Liver (tissue), 4 donors: ENCODE results near the gene CH25H. TPM values are rescaled to one million over a fixed set of nuclear protein-coding genes. Genes with fewer than 3 reads are reported as not detected.

ENCODE experiments used
- polyA plus RNA-seq, 2 donors: library from polyadenylated mRNA; stranded (reverse) in 1 of 2; unstranded in 1 of 2; fragments of 200-250 nt in 1 of 2; fragments of >200 nt in 1 of 2; fragmentation: Nextera tagmentation in 1 of 2; extraction: Ambion mirVana in 1 of 2; gene quantifications; one replicate each; pipeline versions ENCODE4 v1.2.1 to v1.2.3, GENCODE V29; 2013 to 2015
- total RNA-seq, 2 donors: library from RNA; depleted of rRNA; stranded (reverse); fragments of >200 nt; gene quantifications; one replicate each; pipeline ENCODE4 v1.2.3, GENCODE V29; 2014
- donor health status: healthy.
- donor health status: healthy.
- donor health status: healthy.

CH25H gene
- total and polyA plus RNA-seq, 4 donors: 0.08 to 0.33 (median 0.25) TPM; not detected in 1

Other genes starting within 250 kb of the CH25H start
- 10 to 100 TPM in 1 of 2 donors, 1 to 10 TPM in 1; 2.2 to 13.2 TPM for gene FAS, start 216.5 kb downstream of the CH25H start, total RNA-seq
- 1 to 10 TPM; 5.6 to 6.2 TPM for gene FAS, start 216.5 kb downstream of the CH25H start, polyA plus RNA-seq
- gene LIPA, start 44.5 kb upstream of the CH25H start, total RNA-seq: 100 to 1,000 TPM in 1 of 2 donors, 10 to 100 TPM in 1; 65.4 to 176 TPM
- 10 to 100 TPM; 35.3 to 86.4 TPM for gene LIPA, start 44.5 kb upstream of the CH25H start, polyA plus RNA-seq
- gene IFIT2, start 94.7 kb upstream of the CH25H start, total RNA-seq: 1 to 10 TPM; 4.8 to 5.5 TPM
- 1 to 10 TPM; 5.0 to 5.5 TPM for gene IFIT2, start 94.7 kb upstream of the CH25H start, polyA plus RNA-seq
- gene IFIT3, start 120.7 kb upstream of the CH25H start, total RNA-seq: 10 to 100 TPM in 1 of 2 donors, 1 to 10 TPM in 1; 9.8 to 11.2 TPM
- 10 to 100 TPM in 1 of 2 donors, 1 to 10 TPM in 1; 9.2 to 10.9 TPM for gene IFIT3, start 120.7 kb upstream of the CH25H start, polyA plus RNA-seq
- 10 to 100 TPM in 1 of 2 donors, not detected in 1; 13.3 TPM for gene IFIT1B, start 170.7 kb upstream of the CH25H start, total RNA-seq
- gene IFIT1B, start 170.7 kb upstream of the CH25H start, polyA plus RNA-seq: under 1 TPM in 1 of 2 donors, not detected in 1; 0.15 TPM
- 10 to 100 TPM; 11.4 to 11.8 TPM for gene IFIT1, start 185.3 kb upstream of the CH25H start, total RNA-seq
- gene IFIT1, start 185.3 kb upstream of the CH25H start, polyA plus RNA-seq: 10 to 100 TPM in 1 of 2 donors, 1 to 10 TPM in 1; 8.1 to 17.5 TPM
- 10 to 100 TPM in 1 of 2 donors, 1 to 10 TPM in 1; 5.0 to 10.7 TPM for gene IFIT5, start 207.3 kb upstream of the CH25H start, total RNA-seq
- 1 to 10 TPM; 6.2 to 7.3 TPM for gene IFIT5, start 207.3 kb upstream of the CH25H start, polyA plus RNA-seq